Stomach (tissue), 4 donors: ENCODE measurements around the gene CARMIL3.

Experiments
- EP300 ChIP-seq: sonication (generic); formaldehyde crosslinking; IDR thresholded peaks from one replicate; pipeline ENCODE4 v1.6.1; 2017; ENCODE audit warnings: antibody characterized with exemption
- POLR2A ChIP-seq, 4 donors: fragments of 450-650 bp; IDR thresholded peaks; one replicate each; pipeline ENCODE4 v1.6.1; 2016; ENCODE audit warnings: antibody characterized with exemption in 4 of 4, control low read depth in 2 of 4, mild to moderate bottlenecking in 1 of 4, moderate library complexity in 1 of 4
- POLR2AphosphoS5 ChIP-seq, 3 donors: sonication (generic); formaldehyde crosslinking; IDR thresholded peaks; one replicate each; pipeline ENCODE4 v1.6.1; 2016; ENCODE audit warnings: antibody characterized with exemption in 3 of 3
- TF ChIP-seq, protein P1 (sequence below), 7 experiments: fragments of 450-650 bp in 4 of 7; fragments of 200-600 bp in 3 of 7; sonication (generic) in 3 of 7; IDR thresholded peaks; one replicate each; pipeline ENCODE4 v1.5.1; 2016 to 2019; ENCODE audit warnings: antibody characterized with exemption in 7 of 7, control low read depth in 2 of 7, mild to moderate bottlenecking in 1 of 7

DNA sequence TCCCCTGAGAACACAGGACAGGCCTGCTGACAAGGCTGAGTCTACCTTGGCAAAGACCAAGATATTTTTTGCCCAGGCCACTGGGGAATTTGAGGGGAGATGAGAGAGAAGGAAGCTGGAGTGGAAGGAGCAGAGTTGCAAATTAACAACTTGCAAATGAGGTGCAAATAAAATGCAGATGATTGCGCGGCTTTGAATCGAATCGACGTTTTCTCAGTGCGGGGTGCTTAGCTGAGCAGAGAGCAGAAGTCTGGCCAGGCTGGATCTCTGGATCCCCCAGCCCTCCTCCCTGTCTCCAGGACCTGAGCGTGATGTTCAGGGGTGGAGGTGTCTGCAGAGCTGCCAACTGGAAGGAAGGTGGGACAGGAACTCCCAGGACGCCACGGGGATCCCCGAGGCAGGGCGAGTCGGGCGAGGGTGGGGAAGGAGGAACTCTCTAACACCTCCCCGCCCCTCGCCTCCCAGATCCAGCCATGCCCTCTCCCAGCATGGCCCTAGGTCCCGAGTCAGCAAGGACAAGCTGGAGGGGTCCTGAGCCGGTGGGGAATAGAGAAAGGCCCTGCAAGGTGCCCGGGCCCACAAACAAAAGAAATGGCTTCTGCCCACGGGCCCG, 527 bp upstream of the CARMIL3 start:
- TF ChIP-seq, protein P1, sequence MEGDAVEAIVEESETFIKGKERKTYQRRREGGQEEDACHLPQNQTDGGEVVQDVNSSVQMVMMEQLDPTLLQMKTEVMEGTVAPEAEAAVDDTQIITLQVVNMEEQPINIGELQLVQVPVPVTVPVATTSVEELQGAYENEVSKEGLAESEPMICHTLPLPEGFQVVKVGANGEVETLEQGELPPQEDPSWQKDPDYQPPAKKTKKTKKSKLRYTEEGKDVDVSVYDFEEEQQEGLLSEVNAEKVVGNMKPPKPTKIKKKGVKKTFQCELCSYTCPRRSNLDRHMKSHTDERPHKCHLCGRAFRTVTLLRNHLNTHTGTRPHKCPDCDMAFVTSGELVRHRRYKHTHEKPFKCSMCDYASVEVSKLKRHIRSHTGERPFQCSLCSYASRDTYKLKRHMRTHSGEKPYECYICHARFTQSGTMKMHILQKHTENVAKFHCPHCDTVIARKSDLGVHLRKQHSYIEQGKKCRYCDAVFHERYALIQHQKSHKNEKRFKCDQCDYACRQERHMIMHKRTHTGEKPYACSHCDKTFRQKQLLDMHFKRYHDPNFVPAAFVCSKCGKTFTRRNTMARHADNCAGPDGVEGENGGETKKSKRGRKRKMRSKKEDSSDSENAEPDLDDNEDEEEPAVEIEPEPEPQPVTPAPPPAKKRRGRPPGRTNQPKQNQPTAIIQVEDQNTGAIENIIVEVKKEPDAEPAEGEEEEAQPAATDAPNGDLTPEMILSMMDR (IDR thresholded peaks at IDR 0.05), result no peak
- no peak for TF ChIP-seq POLR2A (IDR thresholded peaks at IDR 0.05)
- no peak for TF ChIP-seq POLR2AphosphoS5 (IDR thresholded peaks at IDR 0.05)
- TF ChIP-seq EP300, result no peak
